H1 (cell line): ENCODE data around the gene IL9. TPM values are rescaled to one million over a fixed set of nuclear protein-coding genes. Genes with fewer than 3 reads are reported as not detected.

Experiments
- CTCF ChIA-PET: fragments of 300-600 bp; sonication (Branson Sonifier 250); formaldehyde crosslinking; loops from one replicate; lab custom pipeline; 2021; ENCODE audit not compliant: partially characterized antibody; lab: Charles Lee
- POLR2A ChIA-PET: fragments of 300-600 bp; sonication (Branson Sonifier 250); formaldehyde crosslinking; loops from one replicate; lab custom pipeline; 2021; ENCODE audit warnings: inconsistent platforms; ENCODE audit not compliant: partially characterized antibody; lab: Charles Lee
- DNase-seq, 2 experiments: peaks; one replicate each; pipeline versions ENCODE4 v3.0.0 to v3.0.0-alpha.2; 2010 to 2022; ENCODE audit warnings: low spot score in 2 of 2, low read depth in 1 of 2, mixed read lengths in 1 of 2
- FAIRE-seq: peaks from 2 replicates; lab custom pipeline; 2011; peaks lifted over from hg19 to GRCh38; lab: Jason Lieb, UNC
- H2AFZ ChIP-seq: 2 replicates; pipeline ENCODE4 v1.8.1; 2012; ENCODE audit warnings: low read length, inconsistent platforms
- H2AK5ac ChIP-seq: 2 replicates; pipeline ENCODE4 v1.6.1; 2013; ENCODE audit warnings: low read depth, low read length
- H2BK120ac ChIP-seq: replicated peaks from 2 replicates; pipeline ENCODE3; 2013; ENCODE audit warnings: low read depth, low read length, inconsistent platforms
- H2BK12ac ChIP-seq: 2 replicates; pipeline ENCODE4 v1.6.1; 2013; ENCODE audit warnings: low read depth, low read length
- H2BK15ac ChIP-seq: 2 replicates; pipeline ENCODE4 v1.6.1; 2013; ENCODE audit warnings: low read length
- H2BK20ac ChIP-seq: 2 replicates; pipeline ENCODE4 v1.6.1; 2013; ENCODE audit warnings: low read length
- H2BK5ac ChIP-seq: 2 replicates; pipeline ENCODE4 v1.6.1; 2013; ENCODE audit warnings: low read depth, low read length
- H3K14ac ChIP-seq: 2 replicates; pipeline ENCODE4 v1.6.1; 2013; ENCODE audit warnings: inconsistent platforms; ENCODE audit not compliant: insufficient read length
- H3K18ac ChIP-seq: 2 replicates; pipeline ENCODE4 v1.6.1; 2013; ENCODE audit warnings: low read length; ENCODE audit errors: extremely low read depth
- H3K23ac ChIP-seq: 2 replicates; pipeline ENCODE4 v1.6.1; 2013; ENCODE audit warnings: inconsistent platforms; ENCODE audit not compliant: insufficient read length
- H3K23me2 ChIP-seq: 2 replicates; pipeline ENCODE4 v1.6.1; 2013; ENCODE audit warnings: low read depth, low read length
- H3K27ac ChIP-seq: 2 replicates; pipeline ENCODE4 v1.6.1; 2011; ENCODE audit warnings: low read depth, low read length, inconsistent platforms
- H3K27me3 ChIP-seq, 4 experiments: replicated peaks in 1 of 4; 1 replicate in 1 of 4; 2 replicates in 3 of 4; pipeline versions ENCODE4 v1.6.1 to v1.8.1; 2011 to 2013; ENCODE audit warnings: low read length in 3 of 4, mild to moderate bottlenecking in 3 of 4, inconsistent platforms in 2 of 4, mixed read lengths in 2 of 4, moderate library complexity in 1 of 4; ENCODE audit not compliant: control insufficient read depth in 3 of 4, insufficient read depth in 3 of 4; ENCODE audit errors: extremely low read depth in 1 of 4
- H3K36me3 ChIP-seq, 4 experiments: 2 replicates each; pipeline versions ENCODE4 v1.6.1 to v1.8.1; 2011 to 2013; ENCODE audit warnings: mild to moderate bottlenecking in 4 of 4, low read length in 3 of 4, moderate library complexity in 2 of 4, control low read depth in 1 of 4, inconsistent platforms in 1 of 4; ENCODE audit not compliant: insufficient read depth in 4 of 4, control insufficient read depth in 2 of 4
- H3K4ac ChIP-seq: replicated peaks from 2 replicates; pipeline ENCODE3; 2013; ENCODE audit warnings: low read length, low read depth, mixed read lengths, inconsistent platforms; ENCODE audit not compliant: insufficient read length
- H3K4me1 ChIP-seq, 4 experiments: replicated peaks in 1 of 4; 1 replicate in 1 of 4; 2 replicates in 3 of 4; pipeline versions ENCODE4 v1.6.1 to v1.8.1; 2011 to 2013; ENCODE audit warnings: low read length in 3 of 4, inconsistent platforms in 2 of 4, mixed read lengths in 1 of 4; ENCODE audit not compliant: insufficient read depth in 4 of 4, control insufficient read depth in 3 of 4
- H3K4me2 ChIP-seq, 2 experiments: 2 replicates each; pipeline versions ENCODE4 v1.6.1 to v1.8.1; 2011 to 2013; ENCODE audit warnings: low read depth in 2 of 2, low read length in 2 of 2, control low read depth in 1 of 2, inconsistent platforms in 1 of 2, mild to moderate bottlenecking in 1 of 2; ENCODE audit not compliant: insufficient read depth in 1 of 2
- H3K4me3 ChIP-seq, 4 experiments: fragments of 200-600, 300-600 bp in 1 of 4; sonication (generic), shearing (Covaris generic), sonication (Bioruptor Twin) in 1 of 4; 2 replicates each; pipeline versions ENCODE4 v1.5.1 to v1.8.1; 2011 to 2016; ENCODE audit warnings: low read length in 4 of 4, low read depth in 3 of 4, control low read depth in 2 of 4, inconsistent platforms in 2 of 4, mild to moderate bottlenecking in 2 of 4, mixed read lengths in 1 of 4, moderate library complexity in 1 of 4; ENCODE audit not compliant: insufficient read depth in 2 of 4; ENCODE audit errors: extremely low read depth in 1 of 4
- H3K56ac ChIP-seq: replicated peaks from 2 replicates; pipeline ENCODE3; 2013; ENCODE audit warnings: low read depth, mild to moderate bottlenecking, mixed read lengths, low read length, inconsistent platforms; ENCODE audit not compliant: insufficient read length
- H3K79me1 ChIP-seq: 2 replicates; pipeline ENCODE4 v1.6.1; 2013; ENCODE audit warnings: low read depth, low read length, control low read depth
- H3K79me2 ChIP-seq, 2 experiments: 2 replicates each; pipeline versions ENCODE4 v1.6.1 to v1.8.1; 2012 to 2013; ENCODE audit warnings: low read length in 2 of 2, mild to moderate bottlenecking in 2 of 2, inconsistent platforms in 1 of 2; ENCODE audit not compliant: insufficient read depth in 2 of 2, control insufficient read depth in 1 of 2
- H3K9ac ChIP-seq, 4 experiments: replicated peaks in 1 of 4; 1 replicate in 1 of 4; 2 replicates in 3 of 4; pipeline versions ENCODE4 v1.6.1 to v1.8.1; 2011 to 2013; ENCODE audit warnings: low read depth in 3 of 4, low read length in 3 of 4, control low read depth in 2 of 4, mild to moderate bottlenecking in 2 of 4, moderate library complexity in 2 of 4, inconsistent platforms in 1 of 4; ENCODE audit errors: extremely low read depth in 1 of 4
- H3K9me3 ChIP-seq, 2 experiments: 2 replicates each; pipeline versions ENCODE4 v1.6.1 to v1.8.1; 2012 to 2013; ENCODE audit warnings: mild to moderate bottlenecking in 2 of 2, moderate library complexity in 2 of 2, control low read depth in 1 of 2, inconsistent platforms in 1 of 2, low read depth in 1 of 2, low read length in 1 of 2, mixed read lengths in 1 of 2; ENCODE audit not compliant: insufficient read depth in 2 of 2
- H4K20me1 ChIP-seq, 2 experiments: replicated peaks in 1 of 2; 2 replicates each; pipeline versions ENCODE3 to v1.8.1; 2011 to 2013; ENCODE audit warnings: inconsistent platforms in 2 of 2, low read length in 2 of 2, mild to moderate bottlenecking in 1 of 2; ENCODE audit not compliant: insufficient read depth in 2 of 2, control insufficient read depth in 1 of 2
- H4K5ac ChIP-seq: 2 replicates; pipeline ENCODE4 v1.6.1; 2013; ENCODE audit warnings: low read length, low read depth, mixed read lengths, inconsistent platforms; ENCODE audit not compliant: insufficient read length
- H4K8ac ChIP-seq: 2 replicates; pipeline ENCODE4 v1.8.0; 2013; ENCODE audit warnings: mild to moderate bottlenecking, moderate library complexity, low read length, inconsistent platforms; ENCODE audit not compliant: insufficient read depth; ENCODE audit errors: extremely low read depth
- H4K91ac ChIP-seq: replicated peaks from 2 replicates; pipeline ENCODE3; 2013; ENCODE audit warnings: low read length, mixed read lengths, inconsistent platforms; ENCODE audit not compliant: insufficient read length
- SP1 ChIP-seq: IDR thresholded peaks from 2 replicates; pipeline ENCODE4 v1.6.1; 2011; ENCODE audit warnings: low read depth, low read length
- WGBS, 2 experiments: shearing (Covaris generic) in 1 of 2; methylation state at CpG; one replicate each; pipeline versions ENCODE4 v1.1.6 to v1.1.7; 2013 to 2015; ENCODE audit warnings: low lambda C conversion rate in 2 of 2, mixed read lengths in 2 of 2, inconsistent platforms in 1 of 2, low coverage in 1 of 2, missing lambda C conversion rate in 1 of 2; ENCODE audit not compliant: insufficient replicate concordance in 2 of 2, insufficient coverage in 1 of 2, insufficient read length in 1 of 2; ENCODE audit errors: extremely low coverage in 1 of 2, missing lambda C conversion rate in 1 of 2; 5-methylcytosine and 5-hydroxymethylcytosine counted together
- polyA plus RNA-seq, 7 experiments: library from polyadenylated mRNA; depleted of rRNA in 3 of 7; stranded (reverse) in 5 of 7; unstranded in 2 of 7; fragments of >200 nt in 5 of 7; fragments of 200-250 nt in 2 of 7; gene quantifications; 1 replicate in 5 of 7; 2 replicates in 1 of 7; 4 replicates in 1 of 7; pipeline versions ENCODE4 v1.2.1 to v1.2.3, GENCODE V29; 2011 to 2013; ENCODE audit warnings: missing spikeins in 2 of 7, mixed read lengths in 2 of 7
- total RNA-seq: library from RNA; stranded (reverse); fragmentation: NEBNext Ultra II Directional; extraction: Animal tissue kit (Norgen Biotek cat#: 25700); gene quantifications from 2 replicates; pipeline ENCODE4 v1.2.1, GENCODE V29; 2021

Gene IL9
- total and polyA plus RNA-seq, 2 of the 8 experiments (the other 6 are each of a cell fraction or from before 2014, with no cell fraction given), result not detected

GRCh38 chr5:135874461-135874860, 21.2 kb downstream of the IL9 start:
- no peak overlapping the region for H3K4me2 ChIP-seq
- ChIA-PET CTCF (interaction anchor here (1.1 to 4.9 kb wide), 14 partner anchors 8 to 417 kb away, joined by 3 to 30 read pairs (median 6); no protein-coding TSS in a partner anchor), POLR2A (no interaction called here)
- H4K5ac ChIP-seq, result no peak overlapping the region
- FAIRE-seq (no peak), DNase-seq (no peak)
- H3K27ac ChIP-seq, result no peak overlapping the region
- H3K56ac ChIP-seq, result no peak overlapping the region
- no peak overlapping the region for H2AK5ac ChIP-seq
- H3K4ac ChIP-seq, result no peak overlapping the region
- no peak overlapping the region for H2BK120ac ChIP-seq
- H2BK20ac ChIP-seq, result no peak overlapping the region
- peak overlapping the region; percentile 64; the same call in 1 of the 2 replicates for H2BK12ac ChIP-seq
- H3K4me1 ChIP-seq, result no peaks in the 10 kb centered on the region
- H4K91ac ChIP-seq, result no peak overlapping the region
- no peak overlapping the region for H3K14ac ChIP-seq
- WGBS, 2 experiments, result 93% methylated on average over 3 of the region's 3 CpGs; no CpG with 5 or more reads in 1 of the 2 experiments
- H3K27me3 ChIP-seq, result no peaks in the 10 kb centered on the region; a peak in 1 of 7 replicates
- TF ChIP-seq SP1, result no peak
- H3K36me3 ChIP-seq, result no peaks in the 10 kb centered on the region
- no peaks in the 10 kb centered on the region for H4K20me1 ChIP-seq
- H3K23me2 ChIP-seq, result no peaks in the 10 kb centered on the region
- no peaks in the 10 kb centered on the region for H3K79me1 ChIP-seq
- no peak overlapping the region for H3K18ac ChIP-seq
- H2AFZ ChIP-seq, result no peak overlapping the region
- no peak overlapping the region for H2BK5ac ChIP-seq
- H3K79me2 ChIP-seq, result no peaks in the 10 kb centered on the region
- no peak overlapping the region for H3K9ac ChIP-seq
- H4K8ac ChIP-seq, result no peak overlapping the region
- peak overlapping the region; percentile 53; the same call in 1 of the 2 replicates for H2BK15ac ChIP-seq
- H3K9me3 ChIP-seq, result no peaks in the 10 kb centered on the region
- no peak overlapping the region for H3K4me3 ChIP-seq
- H3K23ac ChIP-seq, result no peak overlapping the region
